OCI-LY7 (cell line): ENCODE results near the gene SAC3D1. TPM values are rescaled to one million over a fixed set of nuclear protein-coding genes. Genes with fewer than 3 reads are reported as not detected.

Experiments
- BruUV-seq: library from RNA; stranded (reverse); fragments of 400-500 nt; replicated peaks from 2 replicates; lab custom pipeline; 2021; lab: Mats Ljungman, UMichigan
- CTCF ChIA-PET: fragments of 300-600 bp; sonication (Branson Sonifier 250); formaldehyde crosslinking; loops from one replicate; lab custom pipeline; 2022; ENCODE audit warnings: antibody characterized with exemption; ENCODE audit not compliant: unreplicated experiment; lab: Charles Lee
- POLR2A ChIA-PET: fragments of 300-600 bp; sonication (Branson Sonifier 250); formaldehyde crosslinking; loops from one replicate; lab custom pipeline; 2022; ENCODE audit warnings: antibody characterized with exemption; lab: Charles Lee
- DNase-seq: peaks from one replicate; pipeline ENCODE4 v3.0.0-alpha.2; 2015; ENCODE audit warnings: low spot score
- H2AFZ ChIP-seq: fragments of 200-600 bp; sonication (generic), shearing (Covaris generic); 2 replicates; pipeline ENCODE4 v1.6.1; 2014; ENCODE audit warnings: mild to moderate bottlenecking, antibody characterized with exemption, low read length, moderate library complexity
- H3K27ac ChIP-seq: fragments of 200-600 bp; sonication (generic); 2 replicates; pipeline ENCODE4 v1.5.1; 2014; ENCODE audit warnings: mixed run types, low read depth, mild to moderate bottlenecking, moderate library complexity, low read length, inconsistent platforms; ENCODE audit not compliant: poor library complexity, severe bottlenecking
- H3K36me3 ChIP-seq: fragments of 200-600 bp; sonication (generic); 2 replicates; pipeline ENCODE4 v1.6.1; 2014; ENCODE audit warnings: mild to moderate bottlenecking, antibody characterized with exemption, low read length, moderate library complexity, mixed read lengths; ENCODE audit not compliant: insufficient read depth
- H3K4me1 ChIP-seq: fragments of 200-600 bp; sonication (generic); 2 replicates; pipeline ENCODE4 v1.5.1; 2014; ENCODE audit warnings: mild to moderate bottlenecking, low read length; ENCODE audit not compliant: insufficient read depth, poor library complexity, severe bottlenecking
- H3K4me2 ChIP-seq: fragments of 200-600 bp; sonication (generic); 2 replicates; pipeline ENCODE4 v1.6.1; 2014; ENCODE audit warnings: mild to moderate bottlenecking, low read length
- H3K4me3 ChIP-seq: fragments of 200-600 bp; sonication (generic); 2 replicates; pipeline ENCODE4 v1.5.1; 2014; ENCODE audit warnings: mild to moderate bottlenecking, low read depth, low read length; ENCODE audit not compliant: poor library complexity, severe bottlenecking
- H3K79me2 ChIP-seq: fragments of 200-600 bp; sonication (generic); 2 replicates; pipeline ENCODE4 v1.6.1; 2016; ENCODE audit warnings: low read depth, mild to moderate bottlenecking, low read length, moderate library complexity, mixed read lengths; ENCODE audit not compliant: insufficient read depth
- H3K9me2 ChIP-seq: fragments of 200-600 bp; sonication (generic); 2 replicates; pipeline ENCODE4 v1.6.1; 2016; ENCODE audit warnings: mild to moderate bottlenecking, low read length, mixed read lengths; ENCODE audit not compliant: insufficient read depth
- H3K9me3 ChIP-seq: fragments of 200-600 bp; sonication (generic); 2 replicates; pipeline ENCODE4 v1.6.1; 2014; ENCODE audit warnings: mild to moderate bottlenecking, mixed run types, low read length, mixed read lengths
- H4K20me1 ChIP-seq: fragments of 200-600 bp; sonication (generic); 2 replicates; pipeline ENCODE4 v1.6.1; 2014; ENCODE audit warnings: mild to moderate bottlenecking, antibody characterized with exemption, low read length, moderate library complexity, mixed read lengths; ENCODE audit not compliant: insufficient read depth
- EZH2phosphoT487 ChIP-seq: fragments of 200-600 bp; sonication (generic); IDR thresholded peaks from 2 replicates; pipeline ENCODE4 v1.6.1; 2018; ENCODE audit warnings: low read depth, borderline replicate concordance, mild to moderate bottlenecking, mixed run types, antibody characterized with exemption, low read length, moderate library complexity, mixed read lengths
- intact Hi-C: fragments of 100-400 bp; cut with micrococcal nuclease; formaldehyde crosslinking; loops from one replicate; pipeline ENCODE4 v1.10.0; 2022; ENCODE audit not compliant: unreplicated experiment
- total RNA-seq, 2 experiments: library from RNA; depleted of rRNA in 1 of 2; stranded (reverse); fragments of >200 nt in 1 of 2; shearing (Covaris generic) in 1 of 2; gene quantifications; 2 replicates each; pipeline ENCODE4 v1.2.3, GENCODE V29; 2014 to 2022
- TF ChIP-seq, protein P1 (sequence below): fragments of 200-600 bp; sonication (generic); conservative IDR thresholded peaks from 2 replicates; pipeline ENCODE4 v1.5.1; 2014; ENCODE audit warnings: mild to moderate bottlenecking, antibody characterized with exemption, low read length, moderate library complexity, mixed read lengths

The SAC3D1 gene
- total RNA-seq, 2 experiments from 2014 or later, result 28.2 to 32.5 TPM

DNA sequence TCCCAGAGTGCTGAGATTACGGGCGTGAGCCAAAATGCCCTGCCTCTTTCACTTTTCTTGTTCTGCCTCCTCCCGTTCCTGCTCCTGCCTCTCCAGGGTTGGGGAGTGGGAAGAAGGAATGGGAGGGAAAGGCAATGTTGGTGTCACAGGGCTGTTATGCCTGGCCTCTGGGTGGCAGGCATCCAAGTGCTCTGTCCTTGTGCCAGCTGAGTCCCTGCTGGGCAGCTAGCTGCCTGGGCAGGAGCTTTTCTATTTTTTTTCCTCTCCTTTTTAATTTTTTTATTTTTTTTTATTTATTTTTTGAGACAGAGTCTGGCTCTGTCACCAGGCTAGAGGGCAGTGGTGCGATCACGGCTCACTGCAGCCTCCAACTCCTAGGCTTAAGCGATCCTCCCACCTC is 4.1 kb upstream of the SAC3D1 start:
- H3K36me3 ChIP-seq, result peaks cover 20% of the 10 kb centered on the region
- peaks cover 5% of the 10 kb centered on the region; the same call in 1 of the 2 replicates for H3K79me2 ChIP-seq
- peaks cover 37% of the 10 kb centered on the region for H3K4me1 ChIP-seq
- no peak overlapping the region for H2AFZ ChIP-seq
- ChIA-PET POLR2A (no interaction called here), CTCF (no interaction called here)
- intact Hi-C loops, result no loop called here
- no peak for TF ChIP-seq EZH2phosphoT487
- TF ChIP-seq, protein P1, sequence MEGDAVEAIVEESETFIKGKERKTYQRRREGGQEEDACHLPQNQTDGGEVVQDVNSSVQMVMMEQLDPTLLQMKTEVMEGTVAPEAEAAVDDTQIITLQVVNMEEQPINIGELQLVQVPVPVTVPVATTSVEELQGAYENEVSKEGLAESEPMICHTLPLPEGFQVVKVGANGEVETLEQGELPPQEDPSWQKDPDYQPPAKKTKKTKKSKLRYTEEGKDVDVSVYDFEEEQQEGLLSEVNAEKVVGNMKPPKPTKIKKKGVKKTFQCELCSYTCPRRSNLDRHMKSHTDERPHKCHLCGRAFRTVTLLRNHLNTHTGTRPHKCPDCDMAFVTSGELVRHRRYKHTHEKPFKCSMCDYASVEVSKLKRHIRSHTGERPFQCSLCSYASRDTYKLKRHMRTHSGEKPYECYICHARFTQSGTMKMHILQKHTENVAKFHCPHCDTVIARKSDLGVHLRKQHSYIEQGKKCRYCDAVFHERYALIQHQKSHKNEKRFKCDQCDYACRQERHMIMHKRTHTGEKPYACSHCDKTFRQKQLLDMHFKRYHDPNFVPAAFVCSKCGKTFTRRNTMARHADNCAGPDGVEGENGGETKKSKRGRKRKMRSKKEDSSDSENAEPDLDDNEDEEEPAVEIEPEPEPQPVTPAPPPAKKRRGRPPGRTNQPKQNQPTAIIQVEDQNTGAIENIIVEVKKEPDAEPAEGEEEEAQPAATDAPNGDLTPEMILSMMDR, result no peak
- no peak overlapping the region for H3K4me2 ChIP-seq
- H3K9me2 ChIP-seq, result no peaks in the 10 kb centered on the region
- BruUV-seq, result no TSS peak
- DNase-seq, result no peak
- H4K20me1 ChIP-seq, result no peaks in the 10 kb centered on the region
- H3K27ac ChIP-seq, result no peak overlapping the region
- no peaks in the 10 kb centered on the region for H3K9me3 ChIP-seq
- no peak overlapping the region for H3K4me3 ChIP-seq

DNA sequence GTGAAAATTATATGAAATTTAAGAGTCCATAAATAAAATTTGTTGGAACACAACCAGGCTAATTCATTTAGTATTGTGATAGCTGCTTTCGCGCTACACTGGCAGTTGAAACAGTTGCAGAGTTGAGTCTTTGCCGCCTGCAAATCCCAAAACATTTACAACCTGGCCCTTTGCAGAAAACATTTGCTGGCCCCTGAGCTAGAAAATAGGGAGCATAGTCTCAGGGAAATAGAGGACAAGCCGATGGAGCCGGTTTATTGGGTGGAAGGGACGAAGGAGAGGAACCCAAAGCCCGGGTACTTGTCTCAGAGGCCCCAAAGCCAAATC is 527 bp upstream of the SAC3D1 start:
- POLR2A ChIA-PET, result interaction anchor here (0.5 to 1.6 kb wide), 4 partner anchors 11 to 57 kb away, joined by 3 to 7 read pairs (median 4); partner anchors contain the start of gene CDCA5
- no peak for TF ChIP-seq EZH2phosphoT487
- TF ChIP-seq, protein P1, result no peak
- peaks cover 38% of the 10 kb centered on the region for H3K36me3 ChIP-seq

DNA sequence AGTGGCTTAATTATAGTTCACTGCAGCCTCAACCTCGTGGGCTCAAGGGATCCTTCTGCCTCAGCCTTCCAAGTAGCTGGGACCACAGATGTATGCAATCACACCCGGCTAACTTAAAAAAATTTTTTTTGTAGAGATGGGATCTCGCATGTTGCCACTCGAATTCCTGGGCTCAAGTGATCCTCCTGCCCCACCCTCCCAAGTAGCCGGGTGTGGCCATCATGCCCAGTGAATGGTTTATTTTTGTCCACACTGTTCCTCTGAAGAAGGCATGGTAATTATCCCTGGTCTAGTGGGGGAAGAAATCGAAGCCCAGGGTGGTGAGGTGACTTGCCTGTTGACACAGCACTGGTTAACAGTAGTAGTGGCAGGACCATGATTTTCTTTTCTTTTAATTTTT is 1.9 kb downstream of the SAC3D1 start:
- peak overlapping the region; percentile 91 for H3K4me2 ChIP-seq
- no peaks in the 10 kb centered on the region for H3K9me2 ChIP-seq
- POLR2A ChIA-PET, result no interaction called here
- intact Hi-C loops, result no loop called here
- no peaks in the 10 kb centered on the region for H4K20me1 ChIP-seq
- H2AFZ ChIP-seq, result no peak overlapping the region
- no peak overlapping the region for H3K27ac ChIP-seq
- H3K79me2 ChIP-seq, result peaks cover 23% of the 10 kb centered on the region; the same call in 1 of the 2 replicates
- peaks cover 51% of the 10 kb centered on the region for H3K36me3 ChIP-seq
- BruUV-seq, result TSS peak; percentile 51
- no peaks in the 10 kb centered on the region for H3K9me3 ChIP-seq
- TF ChIP-seq EZH2phosphoT487, result no peak
- TF ChIP-seq, protein P1, result no peak
- DNase-seq, result no peak
- CTCF ChIA-PET, result no interaction called here
- no peak overlapping the region for H3K4me3 ChIP-seq
- H3K4me1 ChIP-seq, result peaks cover 36% of the 10 kb centered on the region

More for the DNA sequence above, 527 bp upstream of the SAC3D1 start:
- intact Hi-C loops, result loop anchor here (1.0 to 2.0 kb wide), 4 partner anchors 13 to 56 kb away; partner anchors contain the start of genes ARL2, CDCA5, SNX15 and VPS51
- Histone ChIP-seq H3K9me2 (no peaks in the 10 kb centered on the region), H3K4me3 (peak overlapping the region; percentile 76), H3K27ac (peak overlapping the region; percentile 84), H4K20me1 (no peaks in the 10 kb centered on the region), H3K79me2 (peaks cover 23% of the 10 kb centered on the region; the same call in 1 of the 2 replicates), H3K9me3 (no peaks in the 10 kb centered on the region), H2AFZ (peak overlapping the region; percentile 90), H3K4me1 (peaks cover 36% of the 10 kb centered on the region), H3K4me2 (peak overlapping the region; percentile 91)
- no TSS peak for BruUV-seq
- CTCF ChIA-PET, result no interaction called here
- no peak for DNase-seq
